PC-9 (cell line): ENCODE measurements around the gene CMTM3. TPM values are rescaled to one million over a fixed set of nuclear protein-coding genes. Genes with fewer than 3 reads are reported as not detected.
"Not testable (repeated sequence)": the region's sequence is repeated elsewhere in the genome, so short reads cannot be mapped to it uniquely, and the experiment has no call there.

Experiments
- BruUV-seq: library from RNA; stranded (reverse); fragments of 400-500 nt; replicated peaks from 2 replicates; lab custom pipeline; 2021; lab: Mats Ljungman, UMichigan
- CTCF ChIA-PET: fragments of 300-600 bp; sonication (Branson Sonifier 250); formaldehyde crosslinking; loops from one replicate; lab custom pipeline; 2022; ENCODE audit warnings: antibody characterized with exemption; lab: Charles Lee
- POLR2A ChIA-PET: fragments of 300-600 bp; sonication (Branson Sonifier 250); formaldehyde crosslinking; loops from one replicate; lab custom pipeline; 2022; ENCODE audit warnings: antibody characterized with exemption; ENCODE audit not compliant: unreplicated experiment; lab: Charles Lee
- DNase-seq, 2 experiments: peaks; one replicate each; pipeline versions ENCODE4 v3.0.0 to v3.0.0-alpha.2; 2015 to 2022; ENCODE audit warnings: mixed read lengths in 1 of 2
- H2AFZ ChIP-seq: fragments of 200-600 bp; sonication (generic); 2 replicates; pipeline ENCODE4 v1.8.1; 2017; ENCODE audit warnings: antibody characterized with exemption
- H3F3A ChIP-seq: fragments of 200-600 bp; sonication (generic); 2 replicates; pipeline ENCODE4 v1.8.1; 2017; ENCODE audit warnings: antibody characterized with exemption, mild to moderate bottlenecking, low read depth; ENCODE audit not compliant: insufficient read depth
- H3K27ac ChIP-seq: fragments of 200-600 bp; sonication (generic); 2 replicates; pipeline ENCODE4 v1.6.1; 2016; ENCODE audit warnings: mixed run types
- H3K27me3 ChIP-seq: fragments of 200-600 bp; sonication (generic); 2 replicates; pipeline ENCODE4 v1.6.1; 2016; ENCODE audit warnings: low read depth, mixed run types; ENCODE audit not compliant: insufficient read depth
- H3K36me3 ChIP-seq: fragments of 200-600 bp; sonication (generic); 2 replicates; pipeline ENCODE4 v1.6.1; 2016; ENCODE audit warnings: low read depth, mixed run types
- H3K4me1 ChIP-seq: fragments of 200-600 bp; sonication (generic); replicated peaks from 2 replicates; pipeline ENCODE4 v1.6.1; 2016; ENCODE audit warnings: mixed run types; ENCODE audit not compliant: insufficient read depth
- H3K4me2 ChIP-seq: fragments of 200-600 bp; sonication (generic); 2 replicates; pipeline ENCODE4 v1.6.1; 2017; ENCODE audit warnings: mixed run types
- H3K4me3 ChIP-seq: fragments of 200-600 bp; sonication (generic); 2 replicates; pipeline ENCODE4 v1.6.1; 2016; ENCODE audit warnings: mixed run types
- H3K79me2 ChIP-seq: fragments of 200-600 bp; sonication (generic); 2 replicates; pipeline ENCODE4 v1.6.1; 2017; ENCODE audit warnings: low read depth, mixed run types
- H3K9me2 ChIP-seq: fragments of 200-600 bp; sonication (generic); 2 replicates; pipeline ENCODE4 v1.8.1; 2017; ENCODE audit warnings: mild to moderate bottlenecking; ENCODE audit not compliant: insufficient read depth
- H3K9me3 ChIP-seq: fragments of 200-600 bp; sonication (generic); 2 replicates; pipeline ENCODE4 v1.8.1; 2016; ENCODE audit warnings: low read depth; ENCODE audit not compliant: insufficient read depth
- H4K20me1 ChIP-seq: fragments of 200-600 bp; sonication (generic); 2 replicates; pipeline ENCODE4 v1.8.1; 2017; ENCODE audit not compliant: insufficient read depth
- CTCF ChIP-seq: fragments of 200-600 bp; sonication (generic); conservative IDR thresholded peaks from 2 replicates; pipeline ENCODE4 v1.6.1; 2017; ENCODE audit warnings: mixed run types, antibody characterized with exemption, mild to moderate bottlenecking, moderate library complexity
- EZH2 ChIP-seq: fragments of 200-600 bp; sonication (generic); IDR thresholded peaks from 2 replicates; pipeline ENCODE4 v1.8.0; 2017; ENCODE audit warnings: antibody characterized with exemption, low read depth
- intact Hi-C: fragments of 100-400 bp; cut with micrococcal nuclease; formaldehyde crosslinking; loops from one replicate; pipeline ENCODE4 v1.10.0; 2022; ENCODE audit not compliant: unreplicated experiment
- total RNA-seq: library from RNA; stranded (reverse); gene quantifications from 2 replicates; pipeline ENCODE4 v1.2.3, GENCODE V29; 2021

The CMTM3 gene
- total RNA-seq, 1 experiment from 2014 or later, result 32.0 TPM

GRCh38 chr16:66661210-66661560, 56.7 kb downstream of the CMTM3 start:
- H4K20me1 ChIP-seq, result peaks cover 6% of the 10 kb centered on the region; the same call in 1 of the 2 replicates
- H3K27ac ChIP-seq, result peak overlapping the region; percentile 49; the same call in 1 of the 2 replicates
- DNase-seq, result no peak
- ChIA-PET CTCF (interaction anchor here (0.8 to 2.4 kb wide), 5 partner anchors 11 to 304 kb away, joined by 3 to 11 read pairs (median 3); no protein-coding TSS in a partner anchor), POLR2A (interaction anchor here (0.5 to 1.0 kb wide), 5 partner anchors 22 to 207 kb away, joined by 3 to 8 read pairs (median 4); no protein-coding TSS in a partner anchor)
- H2AFZ ChIP-seq, result no peak overlapping the region
- H3K27me3 ChIP-seq, result no peaks in the 10 kb centered on the region
- BruUV-seq, result no TSS peak
- peaks cover 28% of the 10 kb centered on the region for H3K79me2 ChIP-seq
- intact Hi-C loops, result loop anchor here (2.0 to 5.0 kb wide), 3 partner anchors 52 to 221 kb away; partner anchors contain the start of gene PDP2
- H3F3A ChIP-seq, result no peaks in the 10 kb centered on the region
- H3K4me1 ChIP-seq, result no peaks in the 10 kb centered on the region
- H3K9me2 ChIP-seq, result no peaks in the 10 kb centered on the region
- no peaks in the 10 kb centered on the region for H3K36me3 ChIP-seq
- TF ChIP-seq EZH2 (no peak), CTCF (no peak)
- H3K4me2 ChIP-seq, result no peak overlapping the region
- H3K4me3 ChIP-seq, result no peak overlapping the region
- H3K9me3 ChIP-seq, result no peaks in the 10 kb centered on the region

- ChIA-PET CTCF (interaction anchor here (0.8 to 2.4 kb wide), 5 partner anchors 11 to 211 kb away, joined by 3 to 11 read pairs (median 4); no protein-coding TSS in a partner anchor), POLR2A (interaction anchor here (0.5 to 0.7 kb wide), 3 partner anchors 22 to 285 kb away, joined by 3 to 6 read pairs (median 4); no protein-coding TSS in a partner anchor)
- not testable (repeated sequence) for H3K9me3 ChIP-seq, BruUV-seq, H3K4me3 ChIP-seq, H3K36me3 ChIP-seq, H3K4me1 ChIP-seq, H3K4me2 ChIP-seq, H3K9me2 ChIP-seq, H3F3A ChIP-seq, H2AFZ ChIP-seq, H3K27me3 ChIP-seq, H3K27ac ChIP-seq, DNase-seq, H4K20me1 ChIP-seq
- intact Hi-C loops, result loop anchor here (2.0 to 5.0 kb wide), 3 partner anchors 53 to 220 kb away; partner anchors contain the start of gene PDP2
- H3K79me2 ChIP-seq, result peaks cover 32% of the 10 kb centered on the region
These were observed 57.3 kb downstream of the CMTM3 start for GRCh38 chr16:66661671-66662346.

- Histone ChIP-seq H3K4me2 (no peak overlapping the region), H3K36me3 (no peaks in the 10 kb centered on the region), H3F3A (no peaks in the 10 kb centered on the region), H3K27me3 (no peaks in the 10 kb centered on the region), H3K4me3 (no peak overlapping the region), H3K9me3 (no peaks in the 10 kb centered on the region), H3K79me2 (peaks cover 32% of the 10 kb centered on the region), H3K9me2 (no peaks in the 10 kb centered on the region), H3K27ac (no peak overlapping the region), H4K20me1 (peaks cover 6% of the 10 kb centered on the region), H2AFZ (no peak overlapping the region), H3K4me1 (no peaks in the 10 kb centered on the region)
- intact Hi-C loops, result loop anchor here (5.0 kb wide), 2 partner anchors 65 to 220 kb away; partner anchors contain the start of gene PDP2
- DNase-seq, result no peak
- TF ChIP-seq EZH2 (no peak), CTCF (peak; percentile 50; the same call in 1 of the 2 replicates)
- ChIA-PET POLR2A (interaction anchor here (0.5 to 0.7 kb wide), 5 partner anchors 45 to 285 kb away, joined by 3 to 5 read pairs (median 4); no protein-coding TSS in a partner anchor), CTCF (interaction anchor here (0.6 to 1.7 kb wide), 5 partner anchors 33 to 212 kb away, joined by 3 to 13 read pairs (median 4); partner anchors contain the start of gene NAE1)
- BruUV-seq, result no TSS peak
These were observed 58.1 kb downstream of the CMTM3 start for GRCh38 chr16:66662445-66663194.

Other genes starting within 250 kb of the CMTM3 start
- gene CDH5, start 238.0 kb upstream of the CMTM3 start, total RNA-seq, result 2.4 and 3.6 TPM in 2 replicates
- 0.37 and 0.48 TPM in 2 replicates for gene BEAN1, start 177.4 kb upstream of the CMTM3 start, total RNA-seq
- 20.1 and 20.9 TPM in 2 replicates for gene TK2, start 54.6 kb upstream of the CMTM3 start, total RNA-seq
- gene CKLF, start 52.1 kb upstream of the CMTM3 start, total RNA-seq, result 77.1 and 86.4 TPM in 2 replicates
- gene CMTM1, start 38.3 kb upstream of the CMTM3 start, total RNA-seq, result 6.1 and 9.4 TPM in 2 replicates
- gene CMTM2, start 25.2 kb upstream of the CMTM3 start, total RNA-seq, result 0.65 TPM in 1 of 2 replicates, not detected in the other
- 81.3 and 105 TPM in 2 replicates for gene CMTM4, start 92.0 kb downstream of the CMTM3 start, total RNA-seq
- gene DYNC1LI2, start 146.9 kb downstream of the CMTM3 start, total RNA-seq, result 92.7 and 109 TPM in 2 replicates
- gene TERB1, start 196.9 kb downstream of the CMTM3 start, total RNA-seq, result 0.75 TPM in 1 of 2 replicates, not detected in the other
- 66.8 and 72.7 TPM in 2 replicates for gene NAE1, start 226.3 kb downstream of the CMTM3 start, total RNA-seq
- gene CA7, start 239.7 kb downstream of the CMTM3 start, total RNA-seq, result not detected in 2 replicates